ENCODE data around the gene NCOA1. TPM values are rescaled to one million over a fixed set of nuclear protein-coding genes. Genes with fewer than 3 reads are reported as not detected.

Gene NCOA1
- total and polyA plus RNA-seq, 4 donors, result 6.5 to 26.6 (median 16.3) TPM

DNA sequence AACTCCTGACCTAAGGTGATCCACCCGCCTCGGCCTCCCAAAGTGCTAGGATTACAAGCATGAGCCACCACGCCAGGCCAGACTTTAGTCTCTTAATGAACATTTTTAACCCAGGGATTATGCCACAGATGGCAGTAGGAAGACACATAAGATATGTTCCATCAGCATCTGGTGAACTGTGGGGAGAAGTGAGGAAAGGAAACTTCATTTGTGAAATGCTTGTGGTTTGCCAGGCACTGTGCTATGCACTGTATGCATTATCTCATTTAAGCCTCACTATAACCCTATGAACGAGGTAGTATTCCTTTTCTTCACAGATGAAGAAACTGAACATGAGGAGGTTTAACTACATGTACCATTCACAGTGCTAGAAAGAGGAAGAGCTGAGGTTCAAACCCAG is 272.8 kb downstream of the NCOA1 start:
- Histone ChIP-seq H3K36me3 (ENCODE audit: control insufficient read depth in 4 of 4, insufficient read depth in 3 of 4, low read depth in 1 of 4, low read length in 3 of 4) (peaks cover 7 to 35% (median 24%) of the 10 kb centered on the region in 4 donors), H3K27ac (ENCODE audit: low read depth in 1 of 2, low read length in 2 of 2) (no peak overlapping the region), H3K9ac (ENCODE audit: low read depth in 1 of 2, low read length in 2 of 2) (no peak overlapping the region), H3K4me1 (ENCODE audit: control insufficient read depth in 4 of 4, insufficient read depth in 4 of 4, low read length in 3 of 4) (no peaks in the 10 kb centered on the region), H3K9me3 (ENCODE audit: control insufficient read depth in 4 of 4, low read length in 3 of 4) (no peaks in the 10 kb centered on the region), H3K4me3 (ENCODE audit: low read depth in 1 of 3, low read length in 3 of 3) (no peak overlapping the region), H3K27me3 (ENCODE audit: control insufficient read depth in 4 of 4, insufficient read depth in 4 of 4, low read length in 3 of 4) (no peaks in the 10 kb centered on the region)
- no peak for DNase-seq (ENCODE audit: low spot score)
- no peak for TF ChIP-seq JUND (IDR thresholded peaks at IDR 0.05)
- no peak for TF ChIP-seq HNF4G (IDR thresholded peaks at IDR 0.05)
- no peak for TF ChIP-seq FOXA1 (IDR thresholded peaks at IDR 0.05)
- TF ChIP-seq, protein P1, sequence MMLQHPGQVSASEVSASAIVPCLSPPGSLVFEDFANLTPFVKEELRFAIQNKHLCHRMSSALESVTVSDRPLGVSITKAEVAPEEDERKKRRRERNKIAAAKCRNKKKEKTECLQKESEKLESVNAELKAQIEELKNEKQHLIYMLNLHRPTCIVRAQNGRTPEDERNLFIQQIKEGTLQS (IDR thresholded peaks at IDR 0.05), result no peak
- TF ChIP-seq, protein P2, sequence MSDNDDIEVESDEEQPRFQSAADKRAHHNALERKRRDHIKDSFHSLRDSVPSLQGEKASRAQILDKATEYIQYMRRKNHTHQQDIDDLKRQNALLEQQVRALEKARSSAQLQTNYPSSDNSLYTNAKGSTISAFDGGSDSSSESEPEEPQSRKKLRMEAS (IDR thresholded peaks at IDR 0.05), result no peak
- TF ChIP-seq FOXA2 (IDR thresholded peaks at IDR 0.05), result no peak
- TF ChIP-seq, protein P3, sequence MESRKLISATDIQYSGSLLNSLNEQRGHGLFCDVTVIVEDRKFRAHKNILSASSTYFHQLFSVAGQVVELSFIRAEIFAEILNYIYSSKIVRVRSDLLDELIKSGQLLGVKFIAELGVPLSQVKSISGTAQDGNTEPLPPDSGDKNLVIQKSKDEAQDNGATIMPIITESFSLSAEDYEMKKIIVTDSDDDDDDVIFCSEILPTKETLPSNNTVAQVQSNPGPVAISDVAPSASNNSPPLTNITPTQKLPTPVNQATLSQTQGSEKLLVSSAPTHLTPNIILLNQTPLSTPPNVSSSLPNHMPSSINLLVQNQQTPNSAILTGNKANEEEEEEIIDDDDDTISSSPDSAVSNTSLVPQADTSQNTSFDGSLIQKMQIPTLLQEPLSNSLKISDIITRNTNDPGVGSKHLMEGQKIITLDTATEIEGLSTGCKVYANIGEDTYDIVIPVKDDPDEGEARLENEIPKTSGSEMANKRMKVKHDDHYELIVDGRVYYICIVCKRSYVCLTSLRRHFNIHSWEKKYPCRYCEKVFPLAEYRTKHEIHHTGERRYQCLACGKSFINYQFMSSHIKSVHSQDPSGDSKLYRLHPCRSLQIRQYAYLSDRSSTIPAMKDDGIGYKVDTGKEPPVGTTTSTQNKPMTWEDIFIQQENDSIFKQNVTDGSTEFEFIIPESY (IDR thresholded peaks at IDR 0.05), result no peak
- TF ChIP-seq, protein P4, sequence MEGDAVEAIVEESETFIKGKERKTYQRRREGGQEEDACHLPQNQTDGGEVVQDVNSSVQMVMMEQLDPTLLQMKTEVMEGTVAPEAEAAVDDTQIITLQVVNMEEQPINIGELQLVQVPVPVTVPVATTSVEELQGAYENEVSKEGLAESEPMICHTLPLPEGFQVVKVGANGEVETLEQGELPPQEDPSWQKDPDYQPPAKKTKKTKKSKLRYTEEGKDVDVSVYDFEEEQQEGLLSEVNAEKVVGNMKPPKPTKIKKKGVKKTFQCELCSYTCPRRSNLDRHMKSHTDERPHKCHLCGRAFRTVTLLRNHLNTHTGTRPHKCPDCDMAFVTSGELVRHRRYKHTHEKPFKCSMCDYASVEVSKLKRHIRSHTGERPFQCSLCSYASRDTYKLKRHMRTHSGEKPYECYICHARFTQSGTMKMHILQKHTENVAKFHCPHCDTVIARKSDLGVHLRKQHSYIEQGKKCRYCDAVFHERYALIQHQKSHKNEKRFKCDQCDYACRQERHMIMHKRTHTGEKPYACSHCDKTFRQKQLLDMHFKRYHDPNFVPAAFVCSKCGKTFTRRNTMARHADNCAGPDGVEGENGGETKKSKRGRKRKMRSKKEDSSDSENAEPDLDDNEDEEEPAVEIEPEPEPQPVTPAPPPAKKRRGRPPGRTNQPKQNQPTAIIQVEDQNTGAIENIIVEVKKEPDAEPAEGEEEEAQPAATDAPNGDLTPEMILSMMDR (IDR thresholded peaks at IDR 0.05; ENCODE audit: low read depth, low read length, missing input control), result no peak
- no peak for TF ChIP-seq YY1 (IDR thresholded peaks at IDR 0.05)
- no peak for TF ChIP-seq RAD21 (IDR thresholded peaks at IDR 0.05)
- no peak for TF ChIP-seq HNF4A (conservative IDR thresholded peaks at IDR 0.05)
- TF ChIP-seq RXRA (IDR thresholded peaks at IDR 0.05), result no peak
- no peak for TF ChIP-seq GABPA (IDR thresholded peaks at IDR 0.05 in 1 of 2, conservative IDR thresholded peaks at IDR 0.05 in 1 of 2)
- no peak for TF ChIP-seq EGR1 (IDR thresholded peaks at IDR 0.05; ENCODE audit: low read depth in 2 of 2)
- TF ChIP-seq NR2F2 (IDR thresholded peaks at IDR 0.05), result no peak
- TF ChIP-seq, protein P5, sequence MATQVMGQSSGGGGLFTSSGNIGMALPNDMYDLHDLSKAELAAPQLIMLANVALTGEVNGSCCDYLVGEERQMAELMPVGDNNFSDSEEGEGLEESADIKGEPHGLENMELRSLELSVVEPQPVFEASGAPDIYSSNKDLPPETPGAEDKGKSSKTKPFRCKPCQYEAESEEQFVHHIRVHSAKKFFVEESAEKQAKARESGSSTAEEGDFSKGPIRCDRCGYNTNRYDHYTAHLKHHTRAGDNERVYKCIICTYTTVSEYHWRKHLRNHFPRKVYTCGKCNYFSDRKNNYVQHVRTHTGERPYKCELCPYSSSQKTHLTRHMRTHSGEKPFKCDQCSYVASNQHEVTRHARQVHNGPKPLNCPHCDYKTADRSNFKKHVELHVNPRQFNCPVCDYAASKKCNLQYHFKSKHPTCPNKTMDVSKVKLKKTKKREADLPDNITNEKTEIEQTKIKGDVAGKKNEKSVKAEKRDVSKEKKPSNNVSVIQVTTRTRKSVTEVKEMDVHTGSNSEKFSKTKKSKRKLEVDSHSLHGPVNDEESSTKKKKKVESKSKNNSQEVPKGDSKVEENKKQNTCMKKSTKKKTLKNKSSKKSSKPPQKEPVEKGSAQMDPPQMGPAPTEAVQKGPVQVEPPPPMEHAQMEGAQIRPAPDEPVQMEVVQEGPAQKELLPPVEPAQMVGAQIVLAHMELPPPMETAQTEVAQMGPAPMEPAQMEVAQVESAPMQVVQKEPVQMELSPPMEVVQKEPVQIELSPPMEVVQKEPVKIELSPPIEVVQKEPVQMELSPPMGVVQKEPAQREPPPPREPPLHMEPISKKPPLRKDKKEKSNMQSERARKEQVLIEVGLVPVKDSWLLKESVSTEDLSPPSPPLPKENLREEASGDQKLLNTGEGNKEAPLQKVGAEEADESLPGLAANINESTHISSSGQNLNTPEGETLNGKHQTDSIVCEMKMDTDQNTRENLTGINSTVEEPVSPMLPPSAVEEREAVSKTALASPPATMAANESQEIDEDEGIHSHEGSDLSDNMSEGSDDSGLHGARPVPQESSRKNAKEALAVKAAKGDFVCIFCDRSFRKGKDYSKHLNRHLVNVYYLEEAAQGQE (IDR thresholded peaks at IDR 0.05), result no peak
- WGBS, result 98% methylated on average over 4 of the region's 4 CpGs

DNA sequence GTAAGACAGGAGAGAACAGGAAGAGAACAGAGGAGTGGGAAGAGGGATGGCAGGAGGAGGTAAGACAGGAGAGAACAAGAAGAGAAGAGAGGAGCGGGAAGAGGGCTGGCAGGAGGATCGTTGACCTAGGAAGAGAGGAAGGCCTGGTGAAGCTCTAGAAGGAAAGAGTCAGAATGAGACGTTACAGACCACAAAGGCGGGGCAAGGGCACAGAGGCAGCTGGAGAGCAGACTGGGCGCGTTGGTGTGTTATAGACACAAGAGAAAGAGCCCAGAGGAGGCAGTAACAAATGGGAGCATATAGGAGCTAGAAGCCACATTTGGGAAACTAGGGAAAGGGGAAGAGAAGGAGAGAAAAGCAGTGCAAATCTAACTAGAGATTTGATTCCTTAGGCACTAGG is 275.6 kb downstream of the NCOA1 start:
- peaks cover 7 to 35% (median 22%) of the 10 kb centered on the region in 4 donors for H3K36me3 ChIP-seq (ENCODE audit: control insufficient read depth in 4 of 4, insufficient read depth in 3 of 4, low read depth in 1 of 4, low read length in 3 of 4)
- no peak overlapping the region for H3K9ac ChIP-seq (ENCODE audit: low read depth in 1 of 2, low read length in 2 of 2)
- no peaks in the 10 kb centered on the region for H3K4me1 ChIP-seq (ENCODE audit: control insufficient read depth in 4 of 4, insufficient read depth in 4 of 4, low read length in 3 of 4)
- no peak overlapping the region for H3K4me3 ChIP-seq (ENCODE audit: low read depth in 1 of 3, low read length in 3 of 3)
- TF ChIP-seq, protein P4 (IDR thresholded peaks at IDR 0.05; ENCODE audit: low read depth, low read length, missing input control), result no peak
- TF ChIP-seq, protein P5 (IDR thresholded peaks at IDR 0.05), result no peak
- no peak overlapping the region for H3K27ac ChIP-seq (ENCODE audit: low read depth in 1 of 2, low read length in 2 of 2)
- WGBS, result 84% methylated on average over 6 of the region's 6 CpGs
- H3K27me3 ChIP-seq (ENCODE audit: control insufficient read depth in 4 of 4, insufficient read depth in 4 of 4, low read length in 3 of 4), result no peaks in the 10 kb centered on the region
- DNase-seq (ENCODE audit: low spot score), result no peak
- no peaks in the 10 kb centered on the region for H3K9me3 ChIP-seq (ENCODE audit: control insufficient read depth in 4 of 4, low read length in 3 of 4)

Measured in liver (tissue), 9 donors.